ENCODE measurements around the gene SLC16A9.

SLC16A9 gene

GRCh38 chr10:59627366-59628018, 82.2 kb downstream of the SLC16A9 start:
- DNase-seq (ENCODE audit: low read depth), result no peak

GRCh38 chr10:59626523-59626869, 83.2 kb downstream of the SLC16A9 start:
- DNase-seq (ENCODE audit: low read depth), result no peak

- peak; percentile 52 for DNase-seq (ENCODE audit: low read depth)
Measured at GRCh38 chr10:59625721-59626522, 83.7 kb downstream of the SLC16A9 start.

GRCh38 chr10:59624951-59625350, 84.7 kb downstream of the SLC16A9 start:
- DNase-seq (ENCODE audit: low read depth), result no peak

- no peak for DNase-seq (ENCODE audit: low read depth)
Measured at GRCh38 chr10:59624136-59624535, 85.5 kb downstream of the SLC16A9 start.

- DNase-seq (ENCODE audit: low read depth), result no peak
Measured at GRCh38 chr10:59623133-59624121, 86.2 kb downstream of the SLC16A9 start.

GRCh38 chr10:59622320-59623132, 87.1 kb downstream of the SLC16A9 start:
- peak; percentile 24 for DNase-seq (ENCODE audit: low read depth)

GRCh38 chr10:59621771-59622170, 87.9 kb downstream of the SLC16A9 start:
- no peak for DNase-seq (ENCODE audit: low read depth)

GRCh38 chr10:59618666-59619065, 91.0 kb downstream of the SLC16A9 start:
- DNase-seq (ENCODE audit: low read depth), result no peak

- no peak for DNase-seq (ENCODE audit: low read depth)
Measured at GRCh38 chr10:59617996-59618395, 91.7 kb downstream of the SLC16A9 start.

- DNase-seq (ENCODE audit: low read depth), result no peak
Measured at GRCh38 chr10:59611048-59611447, 98.6 kb downstream of the SLC16A9 start.

GRCh38 chr10:59607970-59608369, 101.7 kb downstream of the SLC16A9 start:
- DNase-seq (ENCODE audit: low read depth), result no peak

- peak; percentile 13 for DNase-seq (ENCODE audit: low read depth)
Measured at GRCh38 chr10:59606551-59606961, 103.1 kb downstream of the SLC16A9 start.

- DNase-seq (ENCODE audit: low read depth), result no peak
Measured at GRCh38 chr10:59601985-59602384, 107.7 kb downstream of the SLC16A9 start.

All from non-pigmented ciliary epithelial cell (primary cell).